ENCODE measurements around the gene PABPC1L2B. TPM values are rescaled to one million over a fixed set of nuclear protein-coding genes. Genes with fewer than 3 reads are reported as not detected.
"Not testable (repeated sequence)": the region's sequence is repeated elsewhere in the genome, so short reads cannot be mapped to it uniquely, and the experiment has no call there.

PABPC1L2B gene
- polyA plus RNA-seq, 1 of the 3 experiments (the other 2 are of a cell fraction): 0.05 TPM

- POLR2A ChIA-PET: no interaction called here
- no peak for DNase-seq
- H3F3A ChIP-seq (replicated peaks; ENCODE audit: insufficient read depth): no peaks in the 10 kb centered on the region
- no peak overlapping the region for H3K4me2 ChIP-seq
- no peak overlapping the region for H3K4me3 ChIP-seq (ENCODE audit: low read depth in 2 of 2, low read length in 1 of 2)
- TF ChIP-seq TEAD4 (IDR thresholded peaks at IDR 0.05; ENCODE audit: borderline replicate concordance, insufficient read depth) (no peak), MAX (IDR thresholded peaks at IDR 0.05; ENCODE audit: low read depth) (no peak), NRF1 (IDR thresholded peaks at IDR 0.05; ENCODE audit: low read depth, low read length) (no peak), TAF1 (IDR thresholded peaks at IDR 0.05; ENCODE audit: borderline replicate concordance, low read depth, low read length) (no peak), ZBTB33 (IDR thresholded peaks at IDR 0.05; ENCODE audit: borderline replicate concordance, low read depth) (no peak), REST (IDR thresholded peaks at IDR 0.05; ENCODE audit: low read depth, low read length) (no peak), NFIC (IDR thresholded peaks at IDR 0.05; ENCODE audit: borderline replicate concordance) (no peak), ELF1 (IDR thresholded peaks at IDR 0.05) (no peak), FOSL2 (IDR thresholded peaks at IDR 0.05; ENCODE audit: borderline replicate concordance, low read depth) (no peak), POLR2AphosphoS5 (IDR thresholded peaks at IDR 0.05; ENCODE audit: low read depth, low read length) (no peak), FOXM1 (IDR thresholded peaks at IDR 0.05; ENCODE audit: low read depth) (no peak), YY1 (IDR thresholded peaks at IDR 0.05; ENCODE audit: low read depth) (no peak), RAD21 (IDR thresholded peaks at IDR 0.05; ENCODE audit: low read length) (no peak), SIN3A (IDR thresholded peaks at IDR 0.05; ENCODE audit: borderline replicate concordance, low read depth, low read length) (no peak), GATA2 (CRISPR knock-in tag; IDR thresholded peaks at IDR 0.05) (no peak), USF1 (IDR thresholded peaks at IDR 0.05; ENCODE audit: borderline replicate concordance, low read depth) (no peak), TCF12 (IDR thresholded peaks at IDR 0.05) (no peak), CTCF (IDR thresholded peaks at IDR 0.05) (no peak)
- no peaks in the 10 kb centered on the region for H4K20me1 ChIP-seq (ENCODE audit: insufficient read depth)
- no peak overlapping the region for H2AFZ ChIP-seq (ENCODE audit: low read depth)
- no peak overlapping the region for H3K27ac ChIP-seq (ENCODE audit: low read depth in 2 of 2, low read length in 1 of 2)
- H3K9me2 ChIP-seq: no peaks in the 10 kb centered on the region
- H3K9ac ChIP-seq: no peak overlapping the region
- 0 out of 2 replicates have a peak, but pooled peaks cover 2% of the 10 kb centered on the region for H3K9me3 ChIP-seq
- H3K36me3 ChIP-seq (replicated peaks in 1 of 2; ENCODE audit: control insufficient read depth in 1 of 2, insufficient read depth in 2 of 2, low read length in 1 of 2): no peaks in the 10 kb centered on the region
- H3K4me1 ChIP-seq (ENCODE audit: control insufficient read depth in 1 of 2, insufficient read depth in 2 of 2, low read depth in 1 of 2, low read length in 1 of 2): no peaks in the 10 kb centered on the region
- WGBS (ENCODE audit: low lambda C conversion rate): 18% methylated on average over 8 of the region's 30 CpGs
- no peaks in the 10 kb centered on the region for H3K79me2 ChIP-seq (ENCODE audit: insufficient read depth)
- H3K27me3 ChIP-seq (ENCODE audit: insufficient read depth): no peaks in the 10 kb centered on the region
- CTCF ChIA-PET: interaction anchor here (0.7 kb wide), 1 partner anchor 1903 kb away, joined by 4 read pairs; no protein-coding TSS in a partner anchor
Measured at GRCh38 chrX:73021361-73022092, 18.8 kb downstream of the PABPC1L2B start.

- H4K20me1 ChIP-seq (ENCODE audit: insufficient read depth); DNase-seq; POLR2A ChIA-PET; H3K4me2 ChIP-seq; H3K9me2 ChIP-seq; H3K9me3 ChIP-seq; H3K27me3 ChIP-seq (ENCODE audit: insufficient read depth); H3K27ac ChIP-seq (ENCODE audit: low read depth in 2 of 2, low read length in 1 of 2); CTCF ChIA-PET; H3K9ac ChIP-seq; H2AFZ ChIP-seq (ENCODE audit: low read depth); H3K4me3 ChIP-seq (ENCODE audit: low read depth in 2 of 2, low read length in 1 of 2); H3F3A ChIP-seq (replicated peaks; ENCODE audit: insufficient read depth); H3K4me1 ChIP-seq (ENCODE audit: control insufficient read depth in 1 of 2, insufficient read depth in 2 of 2, low read depth in 1 of 2, low read length in 1 of 2); H3K79me2 ChIP-seq (ENCODE audit: insufficient read depth); H3K36me3 ChIP-seq (replicated peaks in 1 of 2; ENCODE audit: control insufficient read depth in 1 of 2, insufficient read depth in 2 of 2, low read length in 1 of 2): not testable (repeated sequence)
- no CpG with 5 or more reads among the region's 12 CpGs for WGBS (ENCODE audit: low lambda C conversion rate)
Measured at GRCh38 chrX:73022093-73022445, 19.3 kb downstream of the PABPC1L2B start.

Data from SK-N-SH (cell line).